Measurements from ENCODE around the gene U2AF1L4.
"Not testable (repeated sequence)": the region's sequence is repeated elsewhere in the genome, so short reads cannot be mapped to it uniquely, and the experiment has no call there.

The U2AF1L4 gene

GRCh38 chr19:35739275-35740107 is 5.7 kb downstream of the U2AF1L4 start:
- DNase-seq, result no peak

GRCh38 chr19:35738887-35739229 is 6.4 kb downstream of the U2AF1L4 start:
- DNase-seq, result no peak

GRCh38 chr19:35738021-35738886 is 7.0 kb downstream of the U2AF1L4 start:
- no peak for DNase-seq

GRCh38 chr19:35736913-35737886 is 8.0 kb downstream of the U2AF1L4 start:
- no peak for DNase-seq

- DNase-seq, result no peak
These were observed 10.3 kb downstream of the U2AF1L4 start for GRCh38 chr19:35734889-35735288.

GRCh38 chr19:35734273-35734672 is 10.9 kb downstream of the U2AF1L4 start:
- DNase-seq, result no peak

- DNase-seq, result no peak
These were observed 11.8 kb downstream of the U2AF1L4 start for GRCh38 chr19:35733180-35734125.

- DNase-seq, result no peak
These were observed 12.6 kb downstream of the U2AF1L4 start for GRCh38 chr19:35732540-35733179.

GRCh38 chr19:35731779-35732405 is 13.3 kb downstream of the U2AF1L4 start:
- DNase-seq, result no peak

- no peak for DNase-seq
These were observed 13.9 kb downstream of the U2AF1L4 start for GRCh38 chr19:35731353-35731752.

- DNase-seq, result no peak
These were observed 14.9 kb downstream of the U2AF1L4 start for GRCh38 chr19:35730326-35730725.

- DNase-seq, result no peak
These were observed 15.5 kb downstream of the U2AF1L4 start for GRCh38 chr19:35729763-35730162.

GRCh38 chr19:35729021-35729420 is 16.2 kb downstream of the U2AF1L4 start:
- no peak for DNase-seq

GRCh38 chr19:35727956-35728706 is 17.1 kb downstream of the U2AF1L4 start:
- DNase-seq, result no peak

GRCh38 chr19:35727053-35727955 is 17.9 kb downstream of the U2AF1L4 start:
- no peak for DNase-seq

GRCh38 chr19:35725216-35725861 is 19.9 kb downstream of the U2AF1L4 start:
- DNase-seq, result no peak

GRCh38 chr19:35724560-35724959 is 20.7 kb downstream of the U2AF1L4 start:
- no peak for DNase-seq

GRCh38 chr19:35724132-35724531 is 21.1 kb downstream of the U2AF1L4 start:
- DNase-seq, result not testable (repeated sequence)

All from NCI-H1092 treated with DMSO at 0.1 percent for 48 hours (cell line).